NCI-H1417 (cell line): Measurements from ENCODE around the gene RAB15.

Experiments
- DNase-seq, 3 experiments: peaks; one replicate each; lab custom pipeline; 2025; lab: John Stamatoyannopoulos, UW

The RAB15 gene

GRCh38 chr14:64955297-64955696 lies 16.8 kb downstream of the RAB15 start:
- DNase-seq, result peak in 1 of 3 experiments; percentile 35

DNA sequence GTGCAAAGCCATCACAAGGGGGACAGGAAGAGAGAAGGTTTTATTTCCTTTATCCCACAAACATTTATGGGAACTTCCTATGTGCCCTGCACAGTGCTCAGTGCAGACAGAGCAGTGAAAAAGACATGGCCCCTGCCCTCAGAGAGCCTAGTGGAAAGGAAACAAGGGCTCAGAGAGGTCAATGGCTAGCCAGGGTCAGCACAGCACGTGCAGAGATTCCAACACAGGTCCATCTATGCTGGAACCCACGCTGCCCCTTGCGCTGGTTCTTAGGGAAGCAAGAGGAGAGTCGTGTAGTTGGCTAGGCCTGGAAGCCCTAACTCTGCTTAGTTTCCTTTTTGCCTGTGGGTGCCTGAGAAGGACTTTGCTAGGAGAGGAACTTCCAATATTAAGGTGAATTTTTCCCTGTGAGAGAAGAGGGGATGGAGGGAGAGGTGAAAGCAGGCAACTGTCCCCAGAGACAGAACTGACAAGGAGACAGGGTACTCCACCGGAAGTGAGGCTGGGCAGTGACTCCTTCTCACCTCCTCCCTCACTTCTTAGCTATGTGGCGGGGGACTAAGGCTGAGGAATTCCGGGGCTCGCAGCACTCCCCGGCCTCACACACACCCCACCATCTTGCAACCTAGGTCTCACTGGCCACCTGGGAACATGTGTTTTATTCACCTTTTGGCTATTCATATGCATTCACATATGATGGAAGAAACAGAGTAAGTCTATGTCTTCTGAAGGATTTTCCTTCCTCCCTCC lies 17.5 kb downstream of the RAB15 start:
- no peak for DNase-seq

GRCh38 chr14:64953661-64954060 lies 18.5 kb downstream of the RAB15 start:
- no peak for DNase-seq

DNA sequence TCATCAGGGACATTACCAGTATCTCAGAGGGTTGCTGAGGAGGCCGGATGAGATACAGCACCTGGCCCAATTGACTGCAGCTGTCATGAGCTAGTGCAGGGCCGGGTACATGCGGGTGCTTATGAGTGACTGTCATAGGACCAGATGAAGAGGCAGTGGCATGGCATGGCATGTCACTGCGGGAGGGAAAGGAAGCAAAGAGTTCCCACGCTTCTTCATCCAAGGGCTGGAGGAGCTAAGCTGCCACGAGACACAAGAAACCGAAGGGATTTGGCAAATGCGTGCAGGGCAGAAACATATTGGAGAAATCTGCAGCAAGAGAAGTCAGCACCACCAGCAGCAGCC lies 18.9 kb downstream of the RAB15 start:
- no peak for DNase-seq

- DNase-seq, result no peak
Observed at GRCh38 chr14:64952598-64953309, 19.4 kb downstream of the RAB15 start.

GRCh38 chr14:64951724-64952123 lies 20.4 kb downstream of the RAB15 start:
- no peak for DNase-seq

- no peak for DNase-seq
Observed at GRCh38 chr14:64951291-64951690, 20.8 kb downstream of the RAB15 start.

DNA sequence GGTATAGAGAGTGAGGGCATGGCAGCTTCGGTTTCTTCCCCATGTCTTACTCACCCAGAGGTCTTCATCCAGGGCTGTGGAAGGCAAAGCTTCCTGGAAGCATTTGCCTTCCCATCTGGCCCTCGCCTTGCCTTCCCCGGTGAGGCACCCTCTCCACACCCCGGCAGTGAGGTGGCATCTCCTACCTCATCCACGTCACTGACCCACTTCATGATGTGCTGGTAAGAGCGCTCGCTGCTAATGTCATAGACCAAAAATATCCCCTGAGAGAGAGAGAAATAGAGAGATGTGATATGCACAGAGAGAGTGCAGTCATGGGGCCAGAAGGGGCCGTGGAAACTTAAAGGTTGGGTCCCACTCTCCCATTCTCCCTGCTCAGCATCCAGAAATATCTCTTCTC lies 21.2 kb downstream of the RAB15 start:
- no peak for DNase-seq

DNA sequence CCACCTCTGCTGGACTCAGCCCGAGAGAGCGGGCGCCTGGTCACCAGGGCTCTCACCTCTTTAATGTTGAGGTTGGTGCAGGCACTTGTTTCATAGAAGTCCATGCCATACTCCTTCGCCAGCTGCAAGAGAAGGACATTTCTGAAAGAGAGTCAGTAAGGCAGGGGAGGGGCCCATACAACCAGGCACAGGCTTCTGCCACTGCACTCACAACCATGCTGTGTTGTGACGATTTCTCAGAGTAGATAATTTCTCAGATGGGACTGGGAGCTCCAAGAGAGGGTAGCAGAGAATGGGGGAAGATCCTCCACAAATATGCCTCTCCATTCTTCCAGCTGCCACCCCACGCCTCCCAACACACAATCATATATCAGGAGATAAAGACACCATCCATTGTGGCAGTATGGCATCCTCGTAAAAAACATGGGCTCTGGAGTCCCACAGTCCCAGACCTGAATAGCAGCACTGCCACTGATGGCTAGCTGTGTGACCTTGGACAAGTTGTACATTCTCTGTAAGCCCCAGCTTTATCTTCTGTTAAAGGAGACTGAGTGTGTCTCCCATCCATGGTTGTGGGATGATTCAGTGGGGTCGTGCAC lies 23.4 kb downstream of the RAB15 start:
- no peak for DNase-seq

DNA sequence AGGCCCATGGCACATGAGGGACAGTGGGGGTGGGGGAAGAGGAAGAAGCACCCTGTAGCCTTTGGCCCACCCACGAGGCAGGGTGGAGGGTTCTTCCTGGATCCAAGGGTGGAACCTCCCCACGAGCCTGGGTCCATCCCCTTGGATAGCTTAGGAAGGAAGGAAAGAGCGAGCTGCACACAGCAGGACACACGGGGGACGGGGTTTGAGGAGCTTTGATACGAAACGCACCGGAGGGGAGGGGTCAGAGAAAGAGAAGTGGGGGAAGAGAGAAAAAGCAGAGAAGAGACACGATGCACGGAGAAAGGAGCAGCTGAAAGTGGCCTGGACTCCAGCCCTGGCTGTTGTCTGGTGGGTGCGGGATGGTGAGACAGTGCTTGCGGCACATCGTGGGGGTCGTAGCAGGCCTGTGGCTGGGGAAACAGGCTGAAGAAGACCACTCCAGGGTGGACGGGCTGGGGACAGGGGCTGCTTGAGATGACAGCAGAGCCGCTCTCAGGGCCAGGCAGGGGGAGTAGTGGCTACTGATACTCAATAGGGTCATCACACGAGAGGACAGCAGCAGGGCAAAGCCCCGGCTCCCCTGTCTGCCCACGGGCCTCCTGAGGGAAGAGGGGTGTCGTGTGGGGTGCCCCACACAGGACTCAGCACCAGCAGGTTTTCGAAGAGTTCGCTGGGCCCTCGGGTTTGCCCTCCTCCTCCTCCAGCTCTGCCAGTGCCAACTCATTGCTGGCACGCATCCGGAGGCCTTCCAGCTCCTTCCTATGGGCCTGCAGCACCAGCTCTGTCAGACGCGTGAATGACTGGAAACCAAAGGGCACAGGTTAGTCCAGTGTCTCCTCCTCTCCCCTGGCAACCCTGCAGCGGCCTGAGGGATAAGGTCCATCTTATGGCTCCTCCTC lies 24.2 kb downstream of the RAB15 start:
- DNase-seq, result no peak

- no peak for DNase-seq
Observed at GRCh38 chr14:64946310-64947045, 25.7 kb downstream of the RAB15 start.

- no peak for DNase-seq
Observed at GRCh38 chr14:64945431-64946178, 26.5 kb downstream of the RAB15 start.

DNA sequence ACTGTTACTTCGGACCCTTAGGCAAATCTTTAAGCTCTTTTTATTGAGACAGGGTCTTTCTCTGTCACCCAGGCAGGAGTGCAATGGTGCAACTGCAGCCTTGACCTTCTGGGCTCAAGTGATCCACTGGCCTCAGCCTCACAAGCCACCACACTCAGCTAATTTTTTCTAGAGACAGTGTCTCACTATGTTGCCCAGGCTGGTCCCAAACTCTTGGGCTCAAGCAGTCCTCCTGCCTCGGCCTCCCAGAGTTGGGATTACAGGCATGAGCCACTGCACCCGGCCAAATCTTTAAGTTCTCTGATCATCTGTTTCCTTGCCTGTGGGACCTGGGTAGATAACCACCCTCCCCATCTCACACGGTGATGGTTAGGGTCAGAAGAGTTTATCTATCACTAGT lies 27.3 kb downstream of the RAB15 start:
- DNase-seq, result no peak

DNA sequence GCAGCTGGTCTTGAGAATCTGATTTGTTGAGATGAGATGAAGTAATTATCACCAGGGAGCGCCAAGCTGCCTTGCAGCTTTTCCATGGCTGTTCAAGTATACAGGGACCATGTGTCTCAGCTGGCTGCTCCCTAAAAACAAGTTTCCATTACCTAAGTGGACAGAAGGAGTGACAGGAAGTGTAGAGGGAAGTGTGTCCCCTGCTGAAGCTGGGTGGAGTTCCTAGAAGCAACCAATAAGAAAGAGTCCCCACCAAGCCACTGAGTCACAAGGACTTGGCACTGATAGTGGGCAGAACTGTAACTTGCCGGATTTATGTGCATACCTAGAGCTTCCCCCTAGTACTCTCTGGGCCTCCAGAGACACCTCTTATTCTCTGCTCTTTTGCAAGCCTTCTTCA lies 28.1 kb downstream of the RAB15 start:
- DNase-seq, result no peak

GRCh38 chr14:64943556-64943955 lies 28.6 kb downstream of the RAB15 start:
- DNase-seq, result no peak

DNA sequence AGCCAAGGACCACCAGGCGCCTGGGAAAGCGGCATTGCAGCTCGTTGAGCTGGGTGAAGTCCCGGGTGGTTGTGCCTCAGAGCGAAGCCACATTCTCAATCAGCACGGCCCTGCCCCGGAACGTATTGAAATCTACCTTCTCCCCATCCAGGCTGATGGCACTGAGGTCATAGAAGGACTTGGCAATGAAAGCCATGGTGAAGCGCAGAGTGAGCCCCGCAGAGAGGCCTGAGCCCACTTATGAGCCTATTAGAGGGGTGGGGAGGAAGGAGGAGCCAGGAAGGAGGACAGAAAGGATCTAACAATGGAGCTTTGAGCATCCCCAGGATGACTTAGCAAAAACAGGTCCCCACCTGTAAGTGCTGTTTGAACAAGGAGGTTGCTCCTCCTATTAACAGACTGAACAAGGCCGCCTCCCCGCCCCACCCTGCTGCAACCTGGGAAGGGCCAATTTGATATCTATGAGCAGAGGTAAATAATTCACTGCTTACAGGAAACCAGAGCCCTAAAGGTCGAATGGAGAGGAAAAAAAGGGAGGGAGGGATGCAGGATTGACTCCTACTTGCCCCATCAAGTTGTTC lies 29.5 kb downstream of the RAB15 start, which contains the start of gene GPX2:
TSS of gene GPX2 (minus strand) at position 215 of the 581 bp plus-strand sequence. CDS start at position 196, 19 bp downstream.
- peak; percentile 75 to 91 (median 90) for DNase-seq

GRCh38 chr14:64940336-64940910 lies 31.7 kb downstream of the RAB15 start:
- no peak for DNase-seq

GRCh38 chr14:64939817-64940190 lies 32.3 kb downstream of the RAB15 start:
- DNase-seq, result no peak

DNA sequence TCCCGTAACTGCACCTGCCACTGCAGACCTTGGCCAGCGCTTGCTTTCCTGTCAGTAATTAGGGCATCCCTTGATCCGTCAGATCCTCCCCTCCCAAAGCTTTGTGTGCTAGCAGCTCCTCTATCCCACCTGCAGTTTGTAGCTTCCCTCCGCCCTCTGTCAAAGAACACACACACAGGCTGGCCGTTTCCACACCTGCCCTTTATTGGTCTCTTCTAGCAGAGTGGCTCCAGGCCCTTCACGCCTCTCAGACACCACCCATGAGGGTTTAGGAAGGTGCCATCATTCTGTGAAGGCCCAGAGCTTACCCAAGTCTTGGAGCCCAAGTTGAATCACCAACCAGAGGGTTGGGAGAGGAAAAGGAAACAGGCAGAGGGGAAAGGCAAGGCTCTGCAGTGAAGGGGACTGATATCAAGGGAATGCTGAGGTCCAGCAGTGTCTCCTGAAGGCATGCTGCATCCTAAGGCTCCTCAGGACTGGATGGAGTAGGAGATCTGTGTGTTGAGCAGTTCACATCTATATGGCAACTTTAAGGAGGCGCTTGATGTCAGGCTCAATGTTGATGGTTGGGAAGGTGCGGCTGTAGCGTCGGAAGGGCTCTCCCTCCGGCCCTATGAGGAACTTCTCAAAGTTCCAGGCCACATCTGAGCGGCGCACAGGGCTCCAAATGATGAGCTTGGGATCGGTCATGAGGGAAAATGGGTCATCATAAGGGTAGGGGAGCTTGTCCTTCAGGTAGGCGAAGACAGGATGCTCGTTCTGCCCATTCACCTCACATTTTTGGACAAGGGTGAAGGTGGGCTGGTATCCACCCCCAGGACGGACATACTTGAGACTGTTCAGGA lies 32.9 kb downstream of the RAB15 start:
- peak; percentile 49 to 84 (median 53) for DNase-seq
